OCI-M2 (cell line): ENCODE data around the gene FBXL13.
"Not testable (repeated sequence)": the region's sequence is repeated elsewhere in the genome, so short reads cannot be mapped to it uniquely, and the experiment has no call there.

Experiments
- DNase-seq: peaks from one replicate; lab custom pipeline; 2025; ENCODE audit not compliant: unreplicated experiment; lab: John Stamatoyannopoulos, UW

Gene FBXL13

DNA sequence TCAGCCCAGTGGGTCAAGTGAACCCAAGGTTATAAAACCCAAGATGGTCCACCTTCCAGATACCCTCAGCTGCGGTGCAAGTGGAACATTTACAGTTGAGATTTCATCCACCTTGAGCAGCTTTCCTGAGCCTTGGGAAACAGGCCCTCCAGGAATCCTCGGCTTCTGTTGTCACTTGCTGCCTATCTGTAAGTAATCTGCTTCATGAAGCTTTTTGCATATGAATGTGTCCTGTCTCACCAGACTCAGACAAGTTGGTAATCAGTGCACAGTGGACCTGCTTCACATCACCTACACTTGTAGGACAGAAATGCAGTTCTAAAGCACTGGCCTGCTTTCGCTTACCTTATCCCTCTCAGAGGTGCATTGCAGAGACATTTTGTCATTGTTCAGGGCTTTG, 245.5 kb downstream of the FBXL13 start:
- DNase-seq: no peak

GRCh38 chr7:102828286-102828685, 246.3 kb downstream of the FBXL13 start:
- no peak for DNase-seq

DNA sequence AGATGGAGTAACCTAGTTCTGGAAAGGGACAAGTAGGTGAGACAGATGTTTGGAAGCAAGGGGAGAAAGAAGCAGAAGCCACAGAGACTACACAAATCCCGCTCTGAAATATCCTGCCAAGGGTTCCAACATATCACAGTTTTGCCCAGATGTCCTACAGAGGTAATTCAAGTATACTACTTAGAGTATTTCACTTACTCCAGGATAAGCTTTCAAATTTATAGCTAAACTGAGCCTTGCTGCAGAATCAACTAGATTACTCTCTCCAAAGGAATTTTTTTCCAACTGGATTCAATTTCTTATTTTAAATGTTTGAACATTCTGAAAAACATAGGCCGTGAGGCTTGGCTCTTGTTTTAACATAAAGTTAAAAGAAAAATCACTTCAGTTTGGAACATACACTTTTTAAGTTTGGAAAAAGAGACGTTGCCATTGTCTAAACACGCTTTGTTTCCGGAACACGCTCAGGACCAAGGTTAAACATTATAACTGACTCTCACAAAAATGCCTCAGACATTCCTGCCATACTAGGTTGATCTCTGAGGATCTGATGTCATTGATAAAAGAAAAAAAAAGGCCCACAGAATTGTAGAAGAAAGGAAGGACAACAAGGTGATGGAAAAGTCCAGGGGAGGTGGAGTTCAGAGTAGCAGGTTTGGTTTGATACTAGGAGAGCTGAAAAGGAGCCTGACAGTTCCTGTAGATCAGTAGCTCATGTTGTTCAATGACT, 251.0 kb downstream of the FBXL13 start:
- no peak for DNase-seq

- DNase-seq: no peak
Observed at GRCh38 chr7:102821994-102822747, 252.4 kb downstream of the FBXL13 start.

DNA sequence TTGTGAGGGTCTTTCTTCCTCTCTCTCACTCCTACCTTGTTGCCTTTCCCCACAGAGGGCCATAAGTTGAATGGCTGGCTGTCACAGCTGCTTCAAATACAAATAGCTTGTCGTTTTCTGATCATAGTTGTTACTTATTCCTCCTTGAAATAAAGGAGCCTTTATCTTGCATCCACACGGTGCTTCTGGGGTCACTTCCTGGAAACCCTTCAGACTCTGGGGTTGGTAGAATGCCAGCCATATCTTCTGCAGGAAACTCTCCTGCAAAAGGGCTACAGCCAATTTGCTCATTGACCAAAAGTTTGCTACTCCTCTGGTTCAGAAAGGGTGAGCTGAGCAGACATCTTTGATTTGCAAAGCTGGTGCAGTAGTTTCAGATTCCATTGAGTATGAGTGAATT, 255.4 kb downstream of the FBXL13 start:
- DNase-seq: no peak

- DNase-seq: no peak
Observed at GRCh38 chr7:102817616-102818573, 256.7 kb downstream of the FBXL13 start.

- no peak for DNase-seq
Observed at GRCh38 chr7:102814025-102814471, 260.5 kb downstream of the FBXL13 start.

DNA sequence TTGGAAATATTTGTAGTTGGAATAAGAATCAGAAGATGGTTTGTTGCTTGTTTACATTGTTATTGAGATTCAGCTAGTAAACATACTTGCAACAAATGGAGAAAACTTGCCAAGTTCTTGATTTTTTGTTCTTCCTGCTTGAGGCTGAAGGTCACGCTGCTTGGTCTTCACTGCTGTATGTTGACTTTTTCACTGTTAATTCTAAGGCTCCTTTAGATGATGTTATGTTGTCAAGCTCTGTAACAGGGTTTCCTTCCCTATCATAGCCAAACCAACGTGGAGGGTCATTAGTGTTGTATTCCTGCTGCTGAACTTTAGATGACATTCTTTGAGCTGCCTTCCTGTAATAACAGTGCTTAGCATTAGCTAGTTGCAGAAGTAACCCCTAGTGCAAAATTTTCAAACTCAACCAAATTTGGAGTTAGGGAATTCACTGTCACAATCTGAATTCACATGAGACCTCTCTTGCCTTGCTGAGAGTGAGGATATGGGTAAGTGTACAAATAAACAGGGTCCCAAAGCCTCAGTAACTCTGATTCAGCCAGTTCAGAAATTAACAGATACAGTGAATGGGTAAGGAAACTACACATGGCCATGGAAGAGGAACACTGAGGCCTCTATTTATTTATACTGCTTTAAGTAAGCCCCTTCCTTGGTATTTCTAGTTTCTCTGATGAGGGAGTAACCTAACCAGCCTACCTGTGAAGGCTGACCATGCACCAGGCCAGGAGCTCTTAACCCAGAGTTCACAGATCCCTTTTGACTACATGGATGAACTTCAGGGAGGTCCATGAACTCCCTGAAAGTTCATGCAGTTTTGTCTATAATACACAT, 261.2 kb downstream of the FBXL13 start:
- no peak for DNase-seq

DNA sequence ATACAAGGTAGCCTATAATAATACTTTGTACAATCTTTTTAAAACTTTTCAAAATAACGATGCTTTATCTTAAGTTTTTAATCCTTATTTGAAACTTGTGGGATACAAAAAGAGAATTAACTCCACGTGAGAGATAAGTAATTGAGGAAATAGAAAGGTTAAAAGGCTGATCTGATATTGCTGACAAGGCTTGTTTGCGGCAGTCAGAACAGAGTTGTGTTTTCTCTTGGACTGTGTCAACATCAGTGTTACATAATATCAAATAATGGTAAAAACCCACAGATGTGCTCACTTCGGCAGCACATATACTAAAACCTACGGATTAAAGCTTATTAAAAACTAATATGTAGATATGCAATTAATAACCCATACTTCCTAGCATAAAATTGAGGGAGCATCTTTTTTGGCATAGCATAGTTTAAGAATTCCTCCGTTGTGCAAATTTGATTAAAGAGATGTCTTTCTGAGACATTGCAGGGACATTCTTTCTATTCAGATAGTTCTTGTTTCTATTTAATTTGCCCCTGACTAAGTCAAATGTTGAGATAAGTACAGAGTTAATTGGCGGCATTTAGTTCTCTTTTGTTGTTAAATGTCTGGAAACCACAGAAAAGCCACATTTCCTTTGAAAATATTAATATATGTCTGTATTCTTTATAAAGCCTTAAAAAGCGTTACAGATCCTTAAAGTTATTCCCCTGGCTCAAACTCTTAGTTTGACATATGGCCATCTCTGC, 262.5 kb downstream of the FBXL13 start:
- no peak for DNase-seq

DNA sequence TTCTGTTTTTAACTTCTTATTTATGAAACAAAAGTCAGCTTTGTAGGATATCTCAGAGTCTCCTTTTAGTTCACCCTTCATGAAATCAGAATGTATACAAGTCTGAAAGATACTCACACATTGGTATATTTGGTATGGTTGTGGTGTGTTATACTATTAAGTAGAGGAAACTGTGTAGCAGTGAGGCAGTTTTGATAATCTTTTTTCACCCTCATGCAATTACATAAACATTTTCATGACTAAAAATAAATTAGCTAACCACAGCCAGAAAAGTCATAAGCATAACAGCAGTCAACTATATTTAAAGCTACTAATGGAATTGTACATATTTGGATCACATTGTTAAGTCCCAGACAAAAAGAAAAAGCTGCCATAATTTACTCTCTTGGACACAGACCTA, 263.7 kb downstream of the FBXL13 start:
- DNase-seq: no peak

DNA sequence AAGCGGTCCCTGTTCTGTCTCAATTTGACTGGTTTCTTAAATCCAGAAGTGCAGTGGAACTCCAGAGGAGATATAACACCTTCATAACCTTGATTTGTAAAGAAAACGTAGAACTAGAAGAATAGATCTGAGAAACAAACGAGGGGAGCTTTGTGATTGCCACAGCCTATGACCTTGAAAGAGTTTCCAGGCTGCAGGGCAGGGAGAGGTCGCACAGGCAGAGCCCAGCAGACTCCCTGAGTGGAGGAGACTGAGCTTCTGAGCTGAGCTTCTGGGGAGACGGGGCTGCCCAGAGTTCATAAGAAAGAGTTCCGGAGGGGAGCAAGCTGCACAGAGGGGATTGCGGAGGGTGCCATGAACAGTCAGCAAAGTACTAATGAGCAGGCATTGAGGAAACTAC, 268.0 kb downstream of the FBXL13 start:
- no peak for DNase-seq

DNA sequence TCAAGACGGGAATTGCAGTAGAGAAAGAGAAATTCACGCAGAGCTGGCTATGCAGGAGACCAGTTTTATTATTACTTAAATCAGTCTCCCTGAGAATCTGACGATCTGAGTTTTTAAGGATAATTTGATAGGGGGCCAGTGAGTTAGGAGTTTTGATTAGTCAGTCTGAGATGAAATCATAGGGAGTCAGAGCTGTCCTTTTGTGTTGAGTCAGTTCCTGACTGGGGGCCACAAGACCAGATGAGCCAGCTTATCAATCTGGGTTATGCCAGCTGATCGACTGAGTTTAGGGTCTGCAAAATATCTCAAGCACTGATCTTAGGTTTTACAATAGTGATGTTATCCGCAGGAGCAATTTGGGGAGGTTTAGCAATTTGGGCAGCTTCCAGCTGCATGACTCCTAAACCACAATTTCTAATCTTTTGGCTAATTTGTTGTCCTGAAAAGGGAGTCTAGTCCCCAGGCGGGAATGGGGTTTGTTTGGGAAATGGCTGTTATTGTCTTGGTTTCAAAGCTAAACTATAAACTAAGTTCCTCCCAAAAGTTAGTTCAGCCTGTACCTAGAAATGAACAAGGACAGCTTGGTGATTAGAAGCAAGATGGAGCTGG, 278.5 kb downstream of the FBXL13 start:
- not testable (repeated sequence) for DNase-seq

DNA sequence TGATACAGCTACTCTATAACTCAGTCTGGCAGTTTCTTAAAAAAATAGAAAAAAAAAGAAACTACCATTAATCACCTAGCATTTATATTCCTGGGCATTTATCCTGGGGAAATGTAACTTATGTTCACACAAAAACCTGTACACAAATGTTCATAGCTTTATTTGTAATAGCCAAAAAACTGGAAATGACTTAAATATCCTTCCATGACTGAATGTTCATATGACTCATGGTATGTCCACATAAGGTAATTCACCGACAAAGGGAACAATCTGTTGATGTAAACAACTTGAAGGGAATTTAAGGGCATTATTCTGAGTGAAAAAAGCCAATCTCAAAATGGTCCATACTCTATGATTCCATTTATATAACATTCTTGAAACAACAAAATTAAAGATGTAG, 280.0 kb downstream of the FBXL13 start:
- DNase-seq: not testable (repeated sequence)

GRCh38 chr7:102791831-102792230, 282.8 kb downstream of the FBXL13 start:
- not testable (repeated sequence) for DNase-seq

- DNase-seq: not testable (repeated sequence)
Observed at GRCh38 chr7:102791367-102791766, 283.2 kb downstream of the FBXL13 start.

DNA sequence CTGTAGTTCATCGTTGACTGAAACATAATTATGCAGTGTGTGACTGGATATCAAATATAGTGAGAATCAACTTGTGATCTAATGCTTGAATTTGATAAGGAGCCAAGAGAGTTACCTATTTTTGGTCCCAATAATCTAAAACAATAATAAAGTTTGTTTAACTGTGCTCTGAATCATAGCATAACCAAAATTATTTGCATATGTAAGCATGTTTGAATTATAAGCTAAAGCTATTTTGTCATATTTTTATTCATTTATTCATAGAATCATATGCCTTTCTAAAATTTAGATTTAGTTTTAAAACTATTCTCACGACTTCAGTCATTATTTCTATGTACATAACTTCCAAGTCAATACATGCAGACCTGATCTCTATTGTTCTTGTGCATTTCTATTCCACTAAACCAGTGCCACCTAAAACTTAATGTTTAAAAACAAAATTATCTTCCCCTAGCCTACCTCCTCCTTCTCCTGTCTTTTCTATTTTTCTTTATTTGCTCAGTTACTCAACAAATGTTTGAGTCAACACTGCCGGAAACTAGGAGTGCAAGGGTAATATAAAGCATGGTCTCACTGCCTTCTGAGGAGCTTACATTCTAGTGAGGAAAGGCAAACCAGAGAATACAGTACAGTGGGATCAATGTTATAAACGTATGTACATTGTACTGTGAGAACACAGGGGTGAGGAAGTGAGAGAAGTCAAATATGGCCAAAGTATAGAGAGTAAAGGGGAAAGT, 284.1 kb downstream of the FBXL13 start:
- DNase-seq: not testable (repeated sequence)

- DNase-seq: not testable (repeated sequence)
Observed at GRCh38 chr7:102788770-102789169, 285.8 kb downstream of the FBXL13 start.

DNA sequence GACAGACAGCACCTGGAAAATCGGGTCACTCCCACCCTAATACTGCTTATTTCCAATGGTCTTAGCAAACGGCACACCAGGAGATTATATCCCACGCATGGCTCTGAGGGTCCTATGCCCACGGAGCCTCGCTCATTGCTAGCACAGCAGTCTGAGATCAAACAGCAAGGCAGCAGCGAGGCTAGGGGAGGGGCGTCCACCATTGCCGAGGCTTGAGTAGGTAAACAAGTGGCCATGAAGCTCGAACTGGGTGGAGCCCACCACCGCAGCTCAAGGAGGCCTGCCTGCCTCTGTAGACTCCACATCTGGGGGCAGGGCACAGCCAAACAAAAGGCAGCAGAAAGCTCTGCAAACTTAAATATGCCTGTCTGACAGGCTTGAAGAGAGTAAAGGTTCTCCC, 293.7 kb downstream of the FBXL13 start:
- not testable (repeated sequence) for DNase-seq

- not testable (repeated sequence) for DNase-seq
Observed at GRCh38 chr7:102778663-102779062, 295.9 kb downstream of the FBXL13 start.
